AG09309 (cell line): ENCODE data around the gene VEZF1.

ENCODE experiments used
- DNase-seq: peaks from one replicate; pipeline ENCODE4 v3.0.0-alpha.2; 2010; ENCODE audit warnings: low read depth
- H3K4me3 ChIP-seq: 2 replicates; pipeline ENCODE4 v1.5.1; 2011; ENCODE audit warnings: mild to moderate bottlenecking, low read depth, low read length, moderate library complexity; ENCODE audit not compliant: control insufficient read depth
- CTCF ChIP-seq: IDR thresholded peaks from 2 replicates; pipeline ENCODE4 v1.5.1; 2011; ENCODE audit warnings: mild to moderate bottlenecking, low read depth, low read length, inconsistent platforms; ENCODE audit not compliant: insufficient read depth, control insufficient read depth; ENCODE audit errors: missing control alignments

VEZF1 gene

GRCh38 chr17:57972151-57972550 is 15.9 kb downstream of the VEZF1 start:
- DNase-seq: no peak
- no peak overlapping the region for H3K4me3 ChIP-seq
- no peak for TF ChIP-seq CTCF

- DNase-seq: no peak
- TF ChIP-seq CTCF: no peak
- H3K4me3 ChIP-seq: no peak overlapping the region
Measured at GRCh38 chr17:57971572-57971971, 16.5 kb downstream of the VEZF1 start.

- DNase-seq: no peak
- TF ChIP-seq CTCF: no peak
- H3K4me3 ChIP-seq: no peak overlapping the region
Measured at GRCh38 chr17:57970710-57971109, 17.3 kb downstream of the VEZF1 start.

GRCh38 chr17:57968456-57968855 is 19.6 kb downstream of the VEZF1 start:
- no peak for DNase-seq
- no peak for TF ChIP-seq CTCF
- no peak overlapping the region for H3K4me3 ChIP-seq

GRCh38 chr17:57966875-57967274 is 21.2 kb downstream of the VEZF1 start:
- DNase-seq: no peak
- H3K4me3 ChIP-seq: no peak overlapping the region
- no peak for TF ChIP-seq CTCF

GRCh38 chr17:57966246-57966645 is 21.8 kb downstream of the VEZF1 start:
- TF ChIP-seq CTCF: no peak
- no peak for DNase-seq
- H3K4me3 ChIP-seq: no peak overlapping the region
